GM12872 (cell line): Measurements from ENCODE around the gene SCN2B.

ENCODE experiments used
- CTCF ChIP-seq: IDR thresholded peaks from 3 replicates; pipeline ENCODE4 v1.5.1; 2011; ENCODE audit warnings: low read depth, mild to moderate bottlenecking, low read length, moderate library complexity; ENCODE audit not compliant: insufficient read depth

Gene SCN2B

GRCh38 chr11:118135051-118135795 is 41.2 kb downstream of the SCN2B start:
- TF ChIP-seq CTCF, result no peak

- no peak for TF ChIP-seq CTCF
These were observed 42.6 kb downstream of the SCN2B start for GRCh38 chr11:118133816-118134215.

GRCh38 chr11:118132385-118133151 is 43.9 kb downstream of the SCN2B start:
- TF ChIP-seq CTCF, result no peak

GRCh38 chr11:118129471-118130172 is 46.8 kb downstream of the SCN2B start:
- no peak for TF ChIP-seq CTCF

GRCh38 chr11:118128721-118129470 is 47.5 kb downstream of the SCN2B start:
- TF ChIP-seq CTCF, result no peak

- no peak for TF ChIP-seq CTCF
These were observed 48.1 kb downstream of the SCN2B start for GRCh38 chr11:118128310-118128709.
